ENCODE data around the gene AGXT2.
"Not testable (repeated sequence)": the region's sequence is repeated elsewhere in the genome, so short reads cannot be mapped to it uniquely, and the experiment has no call there.

AGXT2 gene

GRCh38 chr5:35041261-35041660 is 6.5 kb downstream of the AGXT2 start:
- DNase-seq, result no peak
- no peaks in the 10 kb centered on the region; the same call in 1 of the 2 replicates for H3K9me3 ChIP-seq
- H3K4me3 ChIP-seq (ENCODE audit: low read depth, low read length), result no peak overlapping the region
- no peaks in the 10 kb centered on the region; the same call in 1 of the 2 replicates for H3K27me3 ChIP-seq
- no peaks in the 10 kb centered on the region for H3K36me3 ChIP-seq
- no peaks in the 10 kb centered on the region for H3K4me1 ChIP-seq
- TF ChIP-seq CTCF (IDR thresholded peaks at IDR 0.05; ENCODE audit: low read depth, low read length), result no peak

GRCh38 chr5:35038891-35039290 is 8.9 kb downstream of the AGXT2 start:
- no peaks in the 10 kb centered on the region for H3K36me3 ChIP-seq
- no peaks in the 10 kb centered on the region; the same call in 1 of the 2 replicates for H3K9me3 ChIP-seq
- peaks cover 8% of the 10 kb centered on the region for H3K27me3 ChIP-seq
- H3K4me1 ChIP-seq, result no peaks in the 10 kb centered on the region
- no peak for TF ChIP-seq CTCF (IDR thresholded peaks at IDR 0.05; ENCODE audit: low read depth, low read length)
- DNase-seq, result no peak
- H3K4me3 ChIP-seq (ENCODE audit: low read depth, low read length), result no peak overlapping the region

- no peak for DNase-seq
- H3K9me3 ChIP-seq, result no peaks in the 10 kb centered on the region; the same call in 1 of the 2 replicates
- H3K36me3 ChIP-seq, result no peaks in the 10 kb centered on the region
- H3K27me3 ChIP-seq, result peaks cover 8% of the 10 kb centered on the region
- H3K4me3 ChIP-seq (ENCODE audit: low read depth, low read length), result no peak overlapping the region
- no peaks in the 10 kb centered on the region for H3K4me1 ChIP-seq
- TF ChIP-seq CTCF (IDR thresholded peaks at IDR 0.05; ENCODE audit: low read depth, low read length), result no peak
Measured at GRCh38 chr5:35036536-35036935, 11.2 kb downstream of the AGXT2 start.

- not testable (repeated sequence) for H3K36me3 ChIP-seq; H3K4me3 ChIP-seq (ENCODE audit: low read depth, low read length); H3K9me3 ChIP-seq; H3K4me1 ChIP-seq; DNase-seq; H3K27me3 ChIP-seq
Measured at GRCh38 chr5:35035929-35036328, 11.8 kb downstream of the AGXT2 start.

GRCh38 chr5:35035271-35035670 is 12.5 kb downstream of the AGXT2 start:
- no peak for TF ChIP-seq CTCF (IDR thresholded peaks at IDR 0.05; ENCODE audit: low read depth, low read length)
- Histone ChIP-seq H3K27me3 (peaks cover 8% of the 10 kb centered on the region), H3K4me3 (ENCODE audit: low read depth, low read length) (no peak overlapping the region), H3K4me1 (no peaks in the 10 kb centered on the region), H3K9me3 (no peaks in the 10 kb centered on the region; the same call in 1 of the 2 replicates), H3K36me3 (no peaks in the 10 kb centered on the region)
- DNase-seq, result no peak

GRCh38 chr5:35032356-35032755 is 15.4 kb downstream of the AGXT2 start:
- H3K9me3 ChIP-seq, result no peaks in the 10 kb centered on the region
- H3K4me3 ChIP-seq (ENCODE audit: low read depth, low read length), result no peak overlapping the region
- no peak for DNase-seq
- H3K36me3 ChIP-seq, result no peaks in the 10 kb centered on the region
- TF ChIP-seq CTCF (IDR thresholded peaks at IDR 0.05; ENCODE audit: low read depth, low read length), result no peak
- peaks cover 19% of the 10 kb centered on the region for H3K27me3 ChIP-seq
- H3K4me1 ChIP-seq, result no peaks in the 10 kb centered on the region

GRCh38 chr5:35031276-35031675 is 16.5 kb downstream of the AGXT2 start:
- no peak for DNase-seq
- TF ChIP-seq CTCF (IDR thresholded peaks at IDR 0.05; ENCODE audit: low read depth, low read length), result no peak

More at GRCh38 chr5:35031276-35031675, 16.5 kb downstream of the AGXT2 start:
- Histone ChIP-seq H3K4me1 (no peaks in the 10 kb centered on the region), H3K4me3 (ENCODE audit: low read depth, low read length) (no peak overlapping the region), H3K36me3 (no peaks in the 10 kb centered on the region), H3K9me3 (no peaks in the 10 kb centered on the region), H3K27me3 (peaks cover 19% of the 10 kb centered on the region)

Measured in BE2C (cell line).